Bronchial epithelial cell (primary cell): ENCODE data around the gene ARHGEF38. TPM values are rescaled to one million over a fixed set of nuclear protein-coding genes. Genes with fewer than 3 reads are reported as not detected.
A peak's percentile ranks its signal among the peaks of the same experiment; 100 is the strongest.

Experiments
- DNase-seq: peaks from one replicate; pipeline ENCODE4 v3.0.0-alpha.2; 2010; ENCODE audit warnings: low read depth
- FAIRE-seq: peaks from 2 replicates; lab custom pipeline; 2011; peaks lifted over from hg19 to GRCh38; lab: Jason Lieb, UNC
- H3K27me3 ChIP-seq: 2 replicates; pipeline ENCODE4 v1.5.1; 2011; ENCODE audit warnings: low read length; ENCODE audit not compliant: control insufficient read depth, insufficient read depth
- H3K36me3 ChIP-seq: 2 replicates; pipeline ENCODE4 v1.5.1; 2011; ENCODE audit warnings: low read length; ENCODE audit not compliant: control insufficient read depth, insufficient read depth
- H3K4me3 ChIP-seq: 2 replicates; pipeline ENCODE4 v1.5.1; 2011; ENCODE audit warnings: mild to moderate bottlenecking, low read depth, low read length, control low read depth
- CTCF ChIP-seq: IDR thresholded peaks from 2 replicates; pipeline ENCODE4 v1.5.1; 2011; ENCODE audit warnings: mild to moderate bottlenecking, moderate library complexity, low read length, control low read depth, inconsistent platforms; ENCODE audit not compliant: insufficient read depth, severe bottlenecking
- total RNA-seq: library from RNA; depleted of rRNA; stranded (reverse); fragments of >200 nt; gene quantifications from 2 replicates; pipeline ENCODE4 v1.2.1, GENCODE V29; 2014

ARHGEF38 gene
- total RNA-seq, 1 donor from 2014 or later: not detected

GRCh38 chr4:105698607-105699006 lies 146.2 kb downstream of the ARHGEF38 start:
- FAIRE-seq: no peak
- no peak for TF ChIP-seq CTCF

DNA sequence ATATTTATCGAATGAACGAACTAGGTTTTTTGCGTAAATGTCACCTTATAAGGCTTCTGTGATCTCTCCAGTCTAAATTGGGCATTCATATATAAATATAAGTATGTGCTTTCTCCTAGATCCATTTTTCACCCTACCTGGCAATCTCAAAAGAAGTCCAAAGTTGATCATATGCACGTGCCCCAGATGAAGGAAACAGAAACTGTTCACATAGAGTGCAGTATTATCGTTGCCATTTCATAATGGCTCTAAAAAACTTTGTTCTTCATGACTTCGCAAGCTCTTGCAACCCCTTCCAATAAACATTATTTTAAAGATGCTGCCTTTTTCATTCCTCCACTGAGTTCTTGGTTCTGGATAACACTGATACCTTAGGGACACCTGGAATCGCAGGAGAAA lies 155.4 kb downstream of the ARHGEF38 start:
- H3K27me3 ChIP-seq: no peaks in the 10 kb centered on the region
- no peak for FAIRE-seq
- no peak for TF ChIP-seq CTCF
- DNase-seq: no peak
- H3K4me3 ChIP-seq: peak overlapping the region; percentile 55
- no peaks in the 10 kb centered on the region for H3K36me3 ChIP-seq

More at GRCh38 chr4:105698607-105699006, 146.2 kb downstream of the ARHGEF38 start:
- Histone ChIP-seq H3K36me3 (no peaks in the 10 kb centered on the region), H3K27me3 (no peaks in the 10 kb centered on the region), H3K4me3 (no peak overlapping the region)
- no peak for DNase-seq

DNA sequence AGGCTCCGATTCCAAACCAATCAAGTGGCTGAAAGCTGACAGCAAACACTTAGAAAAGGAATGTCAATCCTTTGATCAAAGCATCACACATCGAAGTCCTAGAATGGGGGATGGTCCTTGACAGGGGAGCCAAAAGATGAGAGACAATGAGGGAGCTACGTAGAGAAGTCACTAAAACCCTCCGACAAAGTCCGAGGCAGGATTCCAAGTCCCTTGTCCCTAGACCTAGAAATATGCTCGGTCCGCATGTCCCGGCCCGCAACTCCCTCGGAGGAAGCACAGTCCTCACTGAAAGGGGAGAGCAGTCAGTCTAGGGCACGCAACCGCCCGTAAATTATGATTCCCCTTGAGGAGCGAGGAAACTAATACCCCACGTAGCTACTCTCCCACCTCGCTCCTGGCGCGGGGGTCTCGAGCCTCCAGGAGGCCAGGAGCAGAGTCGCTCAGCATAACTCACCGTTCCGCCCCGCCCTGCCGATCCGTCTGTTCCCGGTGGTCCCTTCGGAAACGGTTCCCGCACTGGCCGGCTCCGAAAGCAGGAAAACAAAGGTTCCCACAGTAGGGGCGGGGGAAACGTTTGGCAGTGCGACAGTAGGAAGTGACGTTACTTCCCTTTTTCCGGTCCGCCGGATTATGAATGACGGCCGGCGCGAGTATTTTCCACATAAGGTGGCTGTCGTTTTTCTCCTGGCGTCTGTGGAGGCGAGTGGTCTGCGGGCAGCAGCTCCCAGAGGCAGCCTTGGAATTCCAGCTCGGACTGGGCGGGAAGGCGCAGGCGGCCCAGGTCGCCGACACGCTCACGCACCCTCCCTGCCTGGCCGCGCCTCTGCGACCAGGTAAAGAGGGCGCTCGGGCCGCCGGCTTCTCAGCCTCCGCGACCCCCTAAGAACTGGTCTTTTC lies 156.0 kb downstream of the ARHGEF38 start, which contains the start of the genes GSTCD and INTS12:
Gene GSTCD, plus strand, starts transcription at position 604 of the 900 bp plus-strand sequence. CDS start 8,830 bp downstream, outside the sequence.
Gene INTS12, minus strand, starts transcription at position 509 of the 900 bp plus-strand sequence. CDS start 8,684 bp downstream, outside the sequence.
- FAIRE-seq (peak; percentile 72), DNase-seq (peak; percentile 82)
- TF ChIP-seq CTCF: no peak
- Histone ChIP-seq H3K36me3 (no peaks in the 10 kb centered on the region), H3K27me3 (no peaks in the 10 kb centered on the region), H3K4me3 (peak within 1 kb of the TSS; percentile 55)

DNA sequence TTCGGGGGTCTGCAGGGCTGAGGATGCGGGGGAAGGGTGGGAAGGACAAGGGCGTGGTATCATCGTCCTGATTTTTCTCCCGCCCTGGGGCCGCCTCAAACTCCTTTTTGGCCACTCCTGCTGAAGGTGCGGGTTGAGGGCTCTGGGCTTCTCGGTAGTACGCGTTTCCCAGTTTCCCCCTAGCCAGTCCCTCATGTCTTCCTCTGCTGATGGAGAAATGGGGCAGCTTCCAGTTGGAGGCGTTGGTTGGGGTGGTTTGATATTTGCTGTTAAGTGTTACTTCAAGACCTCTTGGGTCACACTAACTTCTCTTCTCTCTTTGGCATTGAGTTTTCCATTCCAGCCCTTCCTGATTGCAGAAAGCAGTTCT lies 156.6 kb downstream of the ARHGEF38 start:
- no peak for TF ChIP-seq CTCF
- FAIRE-seq (no peak), DNase-seq (peak; percentile 35)
- Histone ChIP-seq H3K27me3 (no peaks in the 10 kb centered on the region), H3K36me3 (no peaks in the 10 kb centered on the region), H3K4me3 (peak overlapping the region; percentile 55)

- FAIRE-seq (no peak), DNase-seq (no peak)
- no peak overlapping the region for H3K4me3 ChIP-seq
- TF ChIP-seq CTCF: no peak
- H3K27me3 ChIP-seq: no peaks in the 10 kb centered on the region
- no peaks in the 10 kb centered on the region for H3K36me3 ChIP-seq
Observed at GRCh38 chr4:105710012-105710600, 157.7 kb downstream of the ARHGEF38 start.
